Measurements from ENCODE around the gene GK2.

DNA sequence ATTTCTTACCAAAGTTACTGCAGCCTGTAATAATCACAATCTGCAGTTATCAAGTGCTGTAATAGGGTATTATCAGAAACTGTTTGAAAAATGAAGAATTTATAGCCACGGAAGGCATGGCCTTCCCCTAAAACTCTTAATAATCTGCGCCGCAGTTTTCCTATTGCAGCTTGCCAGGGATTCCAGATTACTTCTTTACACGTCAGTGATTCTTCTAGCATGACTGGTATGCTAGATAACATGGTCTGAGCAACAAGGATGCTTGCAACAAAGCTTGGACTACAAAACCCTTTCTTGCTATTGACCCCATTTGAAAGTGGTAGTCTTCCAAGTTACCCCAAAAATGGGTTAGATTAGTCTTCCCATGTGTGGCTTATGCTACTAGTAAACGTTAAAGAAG, 47.2 kb upstream of the GK2 start:
- TF ChIP-seq, protein P1, sequence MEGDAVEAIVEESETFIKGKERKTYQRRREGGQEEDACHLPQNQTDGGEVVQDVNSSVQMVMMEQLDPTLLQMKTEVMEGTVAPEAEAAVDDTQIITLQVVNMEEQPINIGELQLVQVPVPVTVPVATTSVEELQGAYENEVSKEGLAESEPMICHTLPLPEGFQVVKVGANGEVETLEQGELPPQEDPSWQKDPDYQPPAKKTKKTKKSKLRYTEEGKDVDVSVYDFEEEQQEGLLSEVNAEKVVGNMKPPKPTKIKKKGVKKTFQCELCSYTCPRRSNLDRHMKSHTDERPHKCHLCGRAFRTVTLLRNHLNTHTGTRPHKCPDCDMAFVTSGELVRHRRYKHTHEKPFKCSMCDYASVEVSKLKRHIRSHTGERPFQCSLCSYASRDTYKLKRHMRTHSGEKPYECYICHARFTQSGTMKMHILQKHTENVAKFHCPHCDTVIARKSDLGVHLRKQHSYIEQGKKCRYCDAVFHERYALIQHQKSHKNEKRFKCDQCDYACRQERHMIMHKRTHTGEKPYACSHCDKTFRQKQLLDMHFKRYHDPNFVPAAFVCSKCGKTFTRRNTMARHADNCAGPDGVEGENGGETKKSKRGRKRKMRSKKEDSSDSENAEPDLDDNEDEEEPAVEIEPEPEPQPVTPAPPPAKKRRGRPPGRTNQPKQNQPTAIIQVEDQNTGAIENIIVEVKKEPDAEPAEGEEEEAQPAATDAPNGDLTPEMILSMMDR (IDR thresholded peaks at IDR 0.05 in 8 of 11, conservative IDR thresholded peaks at IDR 0.05 in 3 of 11), result no peak
- TF ChIP-seq POLR2A (IDR thresholded peaks at IDR 0.05), result no peak
